Mesenteric fat pad (tissue), 1 donor: ENCODE results near the gene TMEM120A. TPM values are rescaled to one million over a fixed set of nuclear protein-coding genes. Genes with fewer than 3 reads are reported as not detected.
A peak's percentile ranks its signal among the peaks of the same experiment; 100 is the strongest.
"Not testable (repeated sequence)": the region's sequence is repeated elsewhere in the genome, so short reads cannot be mapped to it uniquely, and the experiment has no call there.

ENCODE experiments used
- DNase-seq: peaks from one replicate; pipeline ENCODE4 v3.0.0-alpha.2; 2020; ENCODE audit warnings: low spot score
- long read RNA-seq: library from polyadenylated mRNA; unstranded; transcript quantifications from one replicate; pipeline ENCODE4 v2.0.0, GENCODE V29; 2020
- total RNA-seq: library from RNA; stranded (reverse); fragmentation: NEBNext Ultra II Directional; extraction: Animal tissue kit (Norgen Biotek cat#: 25700); gene quantifications from one replicate; pipeline ENCODE4 v1.2.1, GENCODE V29; 2021
- donor health status: DM: yes; HTN: yes; CAD: no.

Gene TMEM120A
- total RNA-seq = 93.8 TPM
- long read RNA-seq, transcript TMEM120A-214 (12 exons, 1,456 nt) = major isoform, 143 of 229 reads
- long read RNA-seq, transcript TMEM120A-203 (12 exons, 1,161 nt) = minor isoform, 5 of 229 reads
- long read RNA-seq, transcript TMEM120A-204 (11 exons, 1,352 nt) = minor isoform, 28 of 229 reads
- long read RNA-seq, partial matches to known transcripts = 9 of 229 reads
- long read RNA-seq, other reads (novel, unspliced or antisense) = 44 of 229 reads

DNA sequence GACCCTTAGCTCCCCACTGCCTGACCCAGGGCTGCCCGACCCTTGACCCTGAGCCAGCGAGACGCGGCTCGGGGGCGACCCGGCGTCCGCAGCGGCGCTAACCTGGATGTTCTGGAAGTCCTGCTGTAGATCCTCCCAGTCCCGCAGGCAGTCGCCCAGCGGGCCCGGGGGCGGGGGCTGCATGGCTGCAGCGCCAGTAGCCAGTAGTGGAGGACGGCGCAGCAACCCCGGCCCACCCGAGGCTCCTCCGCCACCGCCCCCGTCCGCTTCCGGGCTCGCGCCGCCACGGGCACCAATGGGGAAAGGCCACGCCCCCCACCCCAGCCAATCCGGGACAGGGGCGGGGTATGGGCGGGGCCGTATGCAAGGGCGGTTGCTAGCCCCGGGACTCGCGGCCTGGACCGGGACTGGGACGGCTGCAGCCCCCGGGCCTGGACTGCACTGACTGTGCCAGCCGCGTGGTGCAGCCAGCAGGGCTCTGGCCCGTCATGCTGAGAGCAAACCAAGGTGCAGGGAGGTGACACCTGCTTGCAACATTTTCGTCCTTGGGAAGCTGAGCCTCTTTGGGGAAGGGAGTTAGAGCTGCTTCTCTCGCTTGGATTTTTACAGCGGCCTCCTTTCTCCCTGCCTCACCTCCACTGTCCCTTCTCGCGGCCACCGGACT, at the start of gene TMEM120A:
TSS of gene TMEM120A (minus strand) at position 208 of the 664 bp plus-strand sequence. CDS start at position 183, 25 bp downstream.
- DNase-seq = peak; percentile 99

DNA sequence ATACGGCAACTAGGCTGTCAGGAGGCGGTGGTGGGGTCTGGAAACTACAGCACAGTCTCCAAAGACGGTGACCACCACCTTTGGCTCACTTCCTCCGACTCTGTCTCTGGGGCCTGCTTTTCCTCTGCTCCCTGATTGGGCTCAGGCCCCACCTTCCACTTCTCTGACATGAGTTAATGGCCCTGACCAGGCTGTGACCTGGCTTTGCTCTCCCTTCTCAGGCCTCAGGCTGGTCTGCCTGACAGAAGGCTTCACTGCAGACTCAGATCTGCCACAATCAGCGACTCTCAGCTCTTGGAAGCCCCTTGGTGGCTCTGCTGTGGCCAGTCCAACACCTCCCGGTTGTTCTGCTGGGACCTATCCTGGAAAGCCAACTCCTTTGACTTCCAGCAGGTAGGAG, 45.7 kb upstream of the TMEM120A start:
- no peak for DNase-seq

DNA sequence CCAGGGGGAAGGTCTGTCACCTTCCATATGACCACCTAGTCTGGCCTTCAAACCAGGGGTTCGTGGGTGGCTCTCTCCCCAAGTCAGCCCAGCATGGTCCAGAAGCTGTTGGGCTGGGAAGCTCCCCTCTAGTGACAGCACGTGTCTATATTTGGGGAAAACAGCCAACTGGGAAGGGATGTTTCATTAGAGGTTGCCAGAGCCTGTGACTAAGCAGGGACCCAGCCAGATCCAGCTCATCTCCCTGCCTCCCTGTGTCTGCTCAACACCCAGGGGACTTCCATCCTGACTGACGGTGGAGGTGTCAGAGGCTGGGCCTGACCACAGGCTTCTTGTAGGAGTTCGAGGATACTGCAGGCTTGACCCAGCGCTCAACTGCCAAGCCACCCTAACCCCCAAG, 42.9 kb upstream of the TMEM120A start:
- no peak for DNase-seq

DNA sequence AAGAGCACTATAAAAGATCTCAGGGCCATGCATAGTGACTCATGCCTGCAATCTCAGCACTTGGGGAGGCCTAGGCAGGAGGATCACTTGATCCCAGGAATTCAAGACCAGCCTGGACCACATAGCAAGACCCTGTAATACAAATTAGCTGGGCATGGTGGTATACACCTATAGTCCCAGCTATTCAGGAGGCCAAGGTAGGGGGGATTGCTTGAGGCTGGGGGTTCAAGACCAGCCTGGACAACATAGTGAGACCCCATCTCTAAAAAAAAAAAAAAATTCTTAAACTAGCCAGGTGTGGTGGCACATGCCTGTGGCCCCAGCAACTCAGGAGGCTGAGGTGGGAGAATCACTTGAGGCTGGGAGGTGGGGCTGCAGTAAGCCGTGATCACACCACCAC, 37.6 kb upstream of the TMEM120A start:
- DNase-seq = no peak

DNA sequence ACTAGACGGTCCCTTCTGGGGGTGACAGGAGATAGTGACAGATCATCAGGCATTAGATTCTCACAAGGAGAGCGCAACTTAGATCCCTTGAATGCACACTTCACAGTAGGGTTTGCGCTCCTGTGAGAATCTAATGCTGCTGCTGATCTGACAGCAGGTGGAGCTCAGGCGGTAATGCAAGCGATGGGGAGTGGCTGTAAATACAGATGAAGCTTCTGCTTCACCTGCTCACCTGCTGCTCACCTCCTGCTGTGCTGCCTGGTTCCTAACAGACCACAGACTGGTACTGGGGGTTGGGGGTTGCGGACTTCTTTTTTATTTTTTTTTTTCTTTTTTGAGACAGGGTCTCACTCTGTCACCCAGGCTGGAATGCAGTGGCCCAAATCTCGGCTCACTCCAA, 35.3 kb upstream of the TMEM120A start:
- not testable (repeated sequence) for DNase-seq

DNA sequence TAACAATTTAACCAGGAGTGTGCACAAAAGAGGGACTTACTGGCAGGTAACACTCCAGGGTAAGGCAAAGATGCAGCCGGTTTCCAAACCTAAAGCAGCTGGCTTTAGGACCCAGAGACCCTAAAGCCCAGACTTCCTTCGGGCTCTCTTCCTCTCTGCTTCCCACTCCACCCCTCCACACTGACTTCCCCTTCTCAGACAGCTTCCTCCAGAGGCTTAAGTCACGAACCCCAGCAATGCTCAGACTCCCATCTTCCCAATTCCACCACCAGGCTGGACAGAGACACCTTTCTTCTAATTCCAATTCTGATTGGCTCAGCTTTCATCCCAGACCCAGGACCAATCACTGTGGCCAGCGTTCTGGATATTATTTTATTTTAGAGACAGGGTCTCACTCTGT, 28.6 kb upstream of the TMEM120A start:
- DNase-seq = no peak

DNA sequence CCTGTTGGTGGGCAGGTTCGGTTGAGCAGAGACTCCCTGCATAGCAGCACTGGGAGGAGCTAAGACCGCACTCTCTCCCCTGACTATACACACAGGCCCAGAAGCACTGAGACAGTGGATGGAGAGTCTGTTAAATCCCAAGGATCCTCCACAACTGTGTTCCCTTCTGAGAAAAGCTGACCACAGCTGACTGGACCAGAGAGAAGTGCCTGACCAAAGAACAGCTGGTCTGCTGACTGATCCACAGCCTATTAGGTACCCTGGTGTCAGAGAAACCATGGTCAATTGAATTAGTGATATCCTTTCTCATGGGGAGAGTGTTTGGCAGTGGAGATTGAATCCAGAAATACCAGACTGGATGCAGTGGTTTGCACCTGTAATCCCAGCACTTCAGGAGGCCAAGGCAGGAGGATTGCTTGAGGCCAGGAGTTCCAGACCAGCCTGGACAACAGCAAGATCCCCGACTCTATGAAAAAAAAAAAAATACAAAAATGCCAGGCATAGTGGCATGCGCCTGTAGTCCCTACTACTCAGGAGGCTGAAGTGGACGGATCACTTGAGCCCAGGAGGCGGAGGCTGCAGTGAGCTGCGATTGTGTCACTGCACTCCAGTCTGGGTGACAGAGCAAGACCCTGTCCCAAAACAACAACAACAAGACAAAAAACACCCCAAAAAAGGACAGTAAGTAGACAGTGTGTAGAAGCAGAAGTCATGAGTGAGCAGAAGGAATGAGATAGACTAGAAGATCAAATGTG, 27.8 kb upstream of the TMEM120A start:
- no peak for DNase-seq

DNA sequence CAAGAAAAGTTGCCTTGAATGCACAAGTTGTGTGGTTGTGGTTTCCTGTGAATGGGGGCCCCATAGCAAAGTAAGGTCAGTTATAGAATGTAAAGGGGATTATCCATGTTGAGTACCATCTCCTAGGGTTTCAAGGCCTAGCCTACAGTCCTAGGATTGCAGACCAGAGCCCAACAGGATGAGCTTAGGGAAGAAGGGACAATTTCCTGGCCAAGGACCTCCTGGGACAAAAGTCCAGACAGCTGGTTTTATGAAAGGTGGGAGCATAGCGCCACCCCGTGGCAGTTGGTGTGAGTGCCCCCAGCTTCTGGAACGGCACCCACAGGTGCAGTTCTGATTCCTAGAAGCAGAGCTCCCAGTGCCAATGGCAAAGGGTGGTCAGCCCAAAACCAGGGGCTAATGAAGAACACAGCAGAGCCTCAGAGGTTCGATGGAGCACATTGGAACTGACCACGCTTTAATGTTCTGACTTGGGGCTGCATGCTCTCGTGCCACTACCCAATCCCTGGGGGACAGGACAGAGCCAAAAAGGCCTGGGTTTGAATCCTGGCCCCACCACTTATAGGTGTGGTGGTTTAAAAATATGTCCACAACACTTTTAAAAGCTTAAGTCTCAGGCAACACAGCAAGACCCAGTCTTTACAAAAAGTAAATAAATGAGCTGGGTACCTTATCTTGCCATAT, 25.8 kb upstream of the TMEM120A start:
- peak; percentile 92 for DNase-seq

DNA sequence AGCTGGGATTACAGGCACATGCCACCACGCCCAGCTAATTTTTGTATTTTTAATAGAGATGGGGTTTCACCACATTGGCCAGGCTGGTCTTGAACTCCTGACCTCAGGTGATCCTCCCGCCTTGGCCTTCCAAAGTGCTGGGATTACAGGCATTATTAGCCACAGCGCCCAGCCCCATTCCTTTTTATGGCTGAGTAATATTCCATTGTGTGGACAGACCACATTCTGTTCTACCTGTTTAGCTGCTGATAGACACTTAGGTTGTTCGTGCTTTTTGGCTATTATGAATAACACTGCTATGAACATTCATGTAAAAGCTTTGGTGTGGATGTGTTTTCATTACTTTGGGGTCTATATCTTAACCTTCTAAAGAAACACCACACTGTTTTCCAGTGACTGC, 24.1 kb upstream of the TMEM120A start:
- not testable (repeated sequence) for DNase-seq

DNA sequence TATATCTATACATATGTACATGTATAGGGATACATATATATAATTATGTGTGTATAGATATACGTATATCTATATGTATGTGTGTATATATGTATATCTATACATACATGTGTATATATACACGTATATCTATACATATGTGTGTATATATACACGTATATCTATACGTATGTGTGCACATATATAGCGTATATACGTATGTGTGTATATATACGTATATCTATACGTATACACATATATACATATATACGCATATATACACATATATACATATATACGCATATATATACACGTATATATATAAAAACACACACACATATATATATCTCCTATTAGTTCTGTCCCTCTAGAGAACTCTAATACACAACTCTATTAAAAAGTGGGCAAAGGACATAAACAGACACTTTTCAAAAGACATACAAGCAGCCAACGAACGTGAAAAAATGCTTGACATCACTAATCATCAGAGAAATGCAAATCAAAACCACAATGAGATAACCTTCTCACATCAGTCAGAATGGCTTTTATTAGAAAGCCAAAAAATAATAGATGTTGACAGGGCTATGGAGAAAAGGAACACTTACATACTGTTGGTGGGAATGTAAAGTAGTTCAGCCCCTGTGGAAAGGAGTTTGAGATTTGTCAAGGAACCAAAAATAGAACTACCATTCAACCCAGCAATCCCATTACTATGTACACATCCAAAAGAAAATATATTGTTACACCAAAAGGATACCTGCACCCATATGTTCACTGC, 22.0 kb upstream of the TMEM120A start:
- DNase-seq = no peak

DNA sequence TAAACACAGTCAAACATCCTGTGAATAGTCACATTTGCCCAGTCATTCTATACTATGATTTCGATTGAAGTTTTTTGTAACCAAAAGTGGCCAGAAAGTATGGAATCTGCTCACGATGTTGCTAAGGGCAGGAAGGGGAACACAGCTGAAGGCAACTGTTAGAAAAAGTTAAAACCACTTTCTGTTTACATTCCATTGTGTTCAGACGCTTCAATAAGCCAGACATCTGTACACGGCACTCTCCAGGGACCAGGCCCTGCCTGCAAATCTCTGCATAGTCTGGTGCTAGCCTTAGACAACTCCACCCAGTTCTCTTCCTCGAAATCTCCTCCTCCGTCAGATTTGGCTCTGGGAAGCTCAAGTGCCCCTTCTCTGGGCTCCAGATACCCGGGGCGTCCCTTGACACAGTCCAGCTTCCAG, 17.1 kb upstream of the TMEM120A start:
- DNase-seq = no peak

DNA sequence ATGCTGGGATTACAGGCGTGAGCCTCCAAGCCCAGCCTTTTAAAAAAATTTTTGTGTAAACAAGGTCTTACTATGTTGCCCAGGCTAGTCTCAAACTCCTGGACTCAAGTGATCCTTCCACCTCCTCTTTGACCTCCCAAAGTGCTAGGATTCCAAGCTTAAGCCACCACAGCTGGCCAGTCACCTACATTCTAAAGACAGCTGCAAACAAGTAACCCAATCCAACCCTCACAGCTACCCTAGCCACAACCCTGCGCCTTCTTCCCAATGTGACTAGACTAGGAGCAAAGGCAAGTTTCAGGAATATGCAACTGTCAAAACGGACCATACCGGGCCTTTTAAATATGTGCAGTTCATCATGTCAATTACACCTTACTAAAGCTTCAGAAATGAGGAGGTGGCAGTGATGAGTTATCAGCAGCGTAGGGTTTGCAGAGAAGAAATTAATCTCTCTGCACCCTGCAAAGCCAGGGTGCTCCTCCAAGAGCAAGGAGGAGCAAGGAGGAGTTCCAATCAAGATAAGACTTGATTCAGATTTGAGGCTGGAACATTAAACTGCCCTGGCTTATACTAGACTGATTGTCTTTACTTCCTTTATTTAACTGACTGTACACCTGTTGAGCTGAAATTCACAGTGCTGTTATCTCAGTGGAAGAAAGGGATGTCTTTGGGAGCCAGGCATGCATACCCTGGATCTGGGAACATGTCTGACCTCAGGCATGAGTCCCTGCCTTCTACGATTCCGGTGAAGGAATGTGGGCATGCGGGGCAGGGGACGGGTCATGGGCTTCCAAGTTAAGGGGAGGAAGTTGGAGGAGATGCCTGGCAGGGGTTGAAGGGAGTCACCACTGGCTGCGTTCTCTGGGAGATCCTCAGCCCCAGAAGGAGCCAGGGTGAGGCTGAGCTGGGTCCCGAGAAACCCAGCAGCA, 15.5 kb upstream of the TMEM120A start:
- no peak for DNase-seq

DNA sequence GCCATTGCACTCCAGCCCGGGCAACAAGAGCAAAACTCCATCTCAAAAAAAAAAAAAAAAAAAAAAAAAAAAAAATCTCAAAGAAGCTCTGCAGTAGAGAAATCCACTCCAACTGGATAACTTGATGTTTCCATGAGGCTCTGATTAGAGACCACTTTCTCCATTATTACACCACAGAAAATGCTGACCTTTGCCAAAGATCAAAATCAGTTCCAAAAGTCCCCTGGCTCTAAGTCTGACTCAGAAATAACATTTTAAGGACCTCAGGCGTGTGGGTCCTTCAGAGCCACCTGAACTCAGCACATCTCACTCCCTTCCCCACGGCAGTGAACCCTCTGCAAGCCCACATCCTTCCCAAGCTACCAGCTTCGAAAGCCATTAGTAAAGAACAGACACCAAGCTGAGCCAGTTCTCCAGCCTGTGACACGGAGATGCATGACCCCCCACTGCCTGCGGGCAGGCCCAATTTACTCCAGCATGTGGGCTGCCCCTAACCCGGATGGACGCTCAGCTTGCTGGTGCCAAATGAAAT, 13.8 kb upstream of the TMEM120A start:
- no peak for DNase-seq

DNA sequence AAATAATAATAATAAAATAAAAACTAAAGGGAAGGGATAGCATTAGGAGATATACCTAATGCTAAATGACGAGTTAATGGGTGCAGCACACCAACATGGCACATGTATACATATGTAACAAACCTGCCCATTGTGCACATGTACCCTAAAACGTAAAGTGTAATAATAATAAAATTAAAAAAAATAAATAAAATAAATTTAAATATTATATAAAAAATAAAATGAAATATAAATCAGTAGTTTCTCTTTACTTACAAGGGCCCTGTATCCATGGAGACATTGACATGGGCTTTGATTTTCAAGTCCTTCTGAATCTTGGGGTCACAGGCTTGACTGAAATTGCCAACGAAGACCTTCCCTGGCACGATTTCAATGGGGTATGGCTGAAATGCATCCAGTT, 10.6 kb upstream of the TMEM120A start:
- DNase-seq = not testable (repeated sequence)

DNA sequence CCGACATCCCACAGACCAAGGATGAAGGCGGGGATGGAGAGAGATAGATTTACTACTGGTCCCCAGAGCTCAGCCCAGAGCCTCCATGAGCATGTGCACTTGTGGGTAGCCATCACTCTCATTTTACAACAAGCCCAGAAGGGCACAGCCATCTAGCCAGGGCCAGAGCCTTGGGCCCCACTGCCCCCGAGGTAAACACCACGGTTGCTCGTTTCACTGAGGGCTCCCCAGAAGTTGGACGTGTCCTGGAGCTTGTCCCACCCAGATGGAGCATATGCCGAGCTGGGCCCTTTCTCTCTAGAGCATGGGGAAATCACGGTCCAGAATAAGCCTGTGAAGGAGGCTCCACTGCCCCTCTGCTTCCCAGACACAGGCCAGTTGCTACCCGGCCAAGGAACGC, 9.0 kb upstream of the TMEM120A start:
- DNase-seq = no peak

DNA sequence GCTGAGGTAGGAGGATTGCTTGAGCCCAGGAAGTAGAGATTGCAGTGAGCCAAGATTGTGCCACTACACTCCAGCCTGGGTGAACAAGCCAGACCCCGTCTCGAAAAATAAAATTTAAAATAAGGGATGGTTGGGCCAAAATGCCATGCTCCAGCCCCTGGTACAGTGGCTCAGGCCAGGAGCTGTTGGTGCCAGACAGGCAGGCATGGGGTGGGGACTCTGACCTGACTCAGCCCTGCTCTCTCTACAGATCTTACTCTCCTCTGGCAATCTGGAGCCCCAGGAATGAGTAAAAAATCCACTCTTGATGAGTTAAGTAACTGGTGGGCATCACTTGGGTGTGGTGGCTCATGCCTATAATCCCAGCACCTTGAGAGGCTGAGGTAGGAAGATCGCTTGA, 8.4 kb upstream of the TMEM120A start:
- no peak for DNase-seq

DNA sequence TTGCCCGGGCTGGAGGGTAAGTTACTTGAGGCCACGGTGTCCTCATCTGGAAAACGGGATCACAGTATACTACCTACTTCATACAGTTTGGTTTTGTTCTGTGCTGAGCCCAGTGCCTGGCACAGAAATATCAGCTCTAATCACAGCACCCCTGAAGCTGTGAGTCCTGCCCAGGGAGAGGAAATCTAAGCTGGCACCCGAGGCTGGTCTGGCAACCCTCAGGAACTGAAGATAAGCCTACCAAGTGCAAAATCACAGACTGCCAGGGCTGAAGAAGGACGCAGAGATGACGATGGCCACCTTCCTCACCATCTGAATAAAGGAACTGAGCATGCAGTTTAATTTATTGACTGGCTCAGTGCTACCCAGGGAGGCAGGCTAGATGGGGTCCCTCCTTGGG, 7.7 kb upstream of the TMEM120A start:
- DNase-seq = no peak

DNA sequence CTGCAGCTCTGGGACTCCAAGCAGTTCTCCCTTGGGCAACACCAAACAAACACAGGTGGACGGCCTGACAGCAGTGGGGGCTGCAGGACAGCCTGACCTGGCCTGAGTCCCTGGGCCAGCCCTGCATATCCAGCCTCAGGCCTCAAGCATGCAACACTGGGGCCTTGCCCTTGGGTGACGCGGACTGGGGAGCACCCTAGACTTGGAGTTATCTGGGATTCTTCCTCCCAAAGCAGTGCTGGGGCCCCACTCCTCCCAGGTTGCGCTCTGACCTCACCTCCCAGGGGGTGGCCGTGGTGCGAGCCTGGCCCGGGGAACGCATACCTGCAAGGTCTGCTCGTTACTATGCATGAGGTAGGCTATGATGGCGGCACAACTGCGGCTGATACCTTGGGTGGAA, 6.2 kb upstream of the TMEM120A start:
- DNase-seq = no peak

DNA sequence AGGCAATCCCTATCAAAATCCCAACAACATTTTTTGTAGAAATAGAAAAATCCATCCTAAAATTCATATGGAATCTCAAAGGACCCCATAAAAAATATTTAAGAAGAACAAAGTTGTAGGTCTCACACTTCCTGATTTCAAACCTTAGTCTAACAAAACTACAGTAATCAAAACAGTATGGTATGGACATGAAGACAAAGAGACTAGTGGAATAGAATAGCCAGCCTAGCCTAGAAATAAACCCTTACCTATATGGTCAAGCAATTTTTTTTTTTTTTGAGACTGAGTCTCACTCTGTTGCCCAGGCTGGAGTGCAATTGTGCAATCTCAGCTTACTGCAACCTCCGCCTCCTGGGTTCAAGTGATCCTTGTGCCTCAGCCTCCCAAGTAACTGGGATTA, 3.6 kb upstream of the TMEM120A start:
- no peak for DNase-seq

DNA sequence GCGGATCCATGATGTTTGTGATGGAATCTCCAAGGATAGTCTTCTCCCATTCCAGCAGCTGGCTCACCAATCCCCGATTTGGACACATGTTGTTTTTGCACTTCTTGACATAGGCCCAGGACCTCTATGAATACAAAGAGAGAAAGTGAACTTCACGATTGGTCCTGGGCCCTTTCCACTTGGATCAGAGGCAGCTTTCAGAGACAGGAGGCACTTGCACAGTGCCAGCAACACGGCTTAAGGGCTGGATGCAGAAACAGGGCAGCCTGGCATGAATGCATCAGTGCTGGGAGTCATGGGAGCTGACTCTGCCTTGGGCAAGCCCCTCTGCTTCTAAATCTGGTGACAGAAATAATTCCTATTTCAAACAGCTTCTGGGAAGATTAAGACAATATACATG, 2.1 kb upstream of the TMEM120A start:
- no peak for DNase-seq
